Hepatocyte (in vitro differentiated cells): Measurements from ENCODE around the gene CKB. TPM values are rescaled to one million over a fixed set of nuclear protein-coding genes. Genes with fewer than 3 reads are reported as not detected.

ENCODE experiments used
- DNase-seq: peaks from one replicate; pipeline ENCODE4 v3.0.0-alpha.2; 2016; ENCODE audit warnings: low spot score
- H2AFZ ChIP-seq: fragments of 200-600 bp; sonication (generic); 2 replicates; pipeline ENCODE4 v1.6.0; 2016; ENCODE audit warnings: antibody characterized with exemption, mild to moderate bottlenecking
- H3K27ac ChIP-seq: fragments of 200-600 bp; sonication (generic); 2 replicates; pipeline ENCODE4 v1.5.1; 2016; ENCODE audit warnings: mild to moderate bottlenecking
- H3K27me3 ChIP-seq: fragments of 200-600 bp; sonication (generic); 2 replicates; pipeline ENCODE4 v1.6.1; 2016
- H3K36me3 ChIP-seq: fragments of 200-600 bp; sonication (generic); replicated peaks from 2 replicates; pipeline ENCODE4 v1.5.1; 2016; ENCODE audit warnings: low read depth; ENCODE audit not compliant: insufficient read depth
- H3K4me1 ChIP-seq: fragments of 200-600 bp; sonication (generic); 2 replicates; pipeline ENCODE4 v1.5.1; 2016; ENCODE audit warnings: mild to moderate bottlenecking, moderate library complexity; ENCODE audit not compliant: insufficient read depth
- H3K4me2 ChIP-seq: fragments of 200-600 bp; sonication (generic); 2 replicates; pipeline ENCODE4 v1.6.0; 2016
- H3K4me3 ChIP-seq: fragments of 200-600 bp; sonication (generic); 2 replicates; pipeline ENCODE4 v1.5.1; 2016; ENCODE audit warnings: mild to moderate bottlenecking
- H3K79me2 ChIP-seq: fragments of 200-600 bp; sonication (generic); 2 replicates; pipeline ENCODE4 v1.6.0; 2017; ENCODE audit warnings: mild to moderate bottlenecking
- H3K9me2 ChIP-seq: fragments of 200-600 bp; sonication (generic); replicated peaks from 2 replicates; pipeline ENCODE4 v1.6.0; 2017; ENCODE audit warnings: mild to moderate bottlenecking; ENCODE audit not compliant: insufficient read depth
- H3K9me3 ChIP-seq: fragments of 200-600 bp; sonication (generic); 2 replicates; pipeline ENCODE4 v1.5.1; 2016; ENCODE audit warnings: low read depth, mild to moderate bottlenecking
- H4K20me1 ChIP-seq: fragments of 200-600 bp; sonication (generic); 2 replicates; pipeline ENCODE4 v1.6.0; 2016; ENCODE audit warnings: mild to moderate bottlenecking; ENCODE audit not compliant: insufficient read depth, poor library complexity, severe bottlenecking
- CTCF ChIP-seq: fragments of 200-600 bp; sonication (generic); IDR thresholded peaks from 2 replicates; pipeline ENCODE4 v1.5.1; 2016; ENCODE audit warnings: antibody characterized with exemption, mild to moderate bottlenecking; ENCODE audit not compliant: poor library complexity
- EZH2 ChIP-seq: fragments of 200-600 bp; sonication (generic); IDR thresholded peaks from 2 replicates; pipeline ENCODE4 v1.6.1; 2016; ENCODE audit warnings: antibody characterized with exemption, mild to moderate bottlenecking, borderline replicate concordance
- EZH2phosphoT487 ChIP-seq: fragments of 200-600 bp; sonication (generic); IDR thresholded peaks from one replicate; pipeline ENCODE4 v1.6.1; 2018; ENCODE audit warnings: antibody characterized with exemption, mild to moderate bottlenecking, low read depth, moderate library complexity; ENCODE audit not compliant: unreplicated experiment, severe bottlenecking
- WGBS: methylation state at CpG from one replicate; pipeline ENCODE4 v1.1.6; 2016; ENCODE audit warnings: low lambda C conversion rate; ENCODE audit errors: missing lambda C conversion rate; 5-methylcytosine and 5-hydroxymethylcytosine counted together
- polyA plus RNA-seq: library from polyadenylated mRNA; unstranded; fragments of >200 nt; fragmentation: Nextera tagmentation; extraction: Ambion mirVana; gene quantifications from 2 replicates; pipeline ENCODE4 v1.2.1, GENCODE V29; 2016
- total RNA-seq: library from RNA; depleted of rRNA; stranded (reverse); fragments of >200 nt; gene quantifications from 2 replicates; pipeline ENCODE4 v1.2.3, GENCODE V29; 2014

The CKB gene
- total and polyA plus RNA-seq, 2 experiments from 2014 or later = 682 to 2,829 TPM

GRCh38 chr14:103530831-103531230 is 8.2 kb upstream of the CKB start:
- Histone ChIP-seq H4K20me1 (no peaks in the 10 kb centered on the region), H3K4me2 (peak overlapping the region; percentile 97), H3K27me3 (no peaks in the 10 kb centered on the region), H3K4me1 (peaks cover 30% of the 10 kb centered on the region), H3K4me3 (no peak overlapping the region), H3K36me3 (no peaks in the 10 kb centered on the region), H3K9me3 (no peaks in the 10 kb centered on the region), H3K27ac (no peak overlapping the region), H2AFZ (no peak overlapping the region), H3K9me2 (no peaks in the 10 kb centered on the region), H3K79me2 (peaks cover 41% of the 10 kb centered on the region)
- TF ChIP-seq CTCF (no peak), EZH2phosphoT487 (no peak), EZH2 (no peak)
- WGBS = 95% methylated on average over 11 of the region's 11 CpGs
- DNase-seq = no peak

GRCh38 chr14:103530390-103530789 is 7.8 kb upstream of the CKB start:
- H3K9me3 ChIP-seq = no peaks in the 10 kb centered on the region
- H3K4me3 ChIP-seq = no peak overlapping the region
- H3K27ac ChIP-seq = no peak overlapping the region
- no peaks in the 10 kb centered on the region for H3K27me3 ChIP-seq
- no peak for DNase-seq
- no peaks in the 10 kb centered on the region for H3K9me2 ChIP-seq
- no peaks in the 10 kb centered on the region for H3K36me3 ChIP-seq
- H3K79me2 ChIP-seq = peaks cover 41% of the 10 kb centered on the region
- TF ChIP-seq EZH2 = no peak
- TF ChIP-seq CTCF = no peak
- TF ChIP-seq EZH2phosphoT487 = no peak
- 65% methylated on average over 7 of the region's 7 CpGs for WGBS
- peak overlapping the region; percentile 97 for H3K4me2 ChIP-seq
- H4K20me1 ChIP-seq = no peaks in the 10 kb centered on the region
- peaks cover 32% of the 10 kb centered on the region for H3K4me1 ChIP-seq
- no peak overlapping the region for H2AFZ ChIP-seq

GRCh38 chr14:103529383-103530365 is 7.0 kb upstream of the CKB start:
- H3K27ac ChIP-seq = peak overlapping the region; percentile 40
- 62% methylated on average over 36 of the region's 42 CpGs for WGBS
- peak overlapping the region; percentile 97 for H3K4me2 ChIP-seq
- peak overlapping the region; percentile 49 for H2AFZ ChIP-seq
- TF ChIP-seq CTCF (no peak), EZH2phosphoT487 (no peak), EZH2 (no peak)
- peaks cover 35% of the 10 kb centered on the region for H3K4me1 ChIP-seq
- no peaks in the 10 kb centered on the region for H3K9me2 ChIP-seq
- no peaks in the 10 kb centered on the region for H4K20me1 ChIP-seq
- peak overlapping the region; percentile 78 for H3K4me3 ChIP-seq
- peaks cover 41% of the 10 kb centered on the region for H3K79me2 ChIP-seq
- no peak for DNase-seq
- H3K27me3 ChIP-seq = no peaks in the 10 kb centered on the region
- H3K36me3 ChIP-seq = no peaks in the 10 kb centered on the region
- no peaks in the 10 kb centered on the region for H3K9me3 ChIP-seq
